HCT116 (cell line): ENCODE data around the gene SLC25A45. TPM values are rescaled to one million over a fixed set of nuclear protein-coding genes. Genes with fewer than 3 reads are reported as not detected.

ENCODE experiments used
- ATAC-seq: fragments of 200-7000 bp; cut with Tn5 transposase; 2 replicates; pipeline ENCODE4 v1.9.1; 2020; ENCODE audit warnings: mild to moderate bottlenecking, moderate library complexity
- BruUV-seq: library from RNA; stranded (reverse); fragments of 400-500 nt; replicated peaks from 2 replicates; lab custom pipeline; 2021; lab: Mats Ljungman, UMichigan
- CTCF ChIA-PET: fragments of 300-600 bp; sonication (Branson Sonifier 250); formaldehyde crosslinking; loops from one replicate; lab custom pipeline; 2021; ENCODE audit warnings: antibody characterized with exemption; lab: Charles Lee
- POLR2A ChIA-PET: fragments of 300-600, 350-600 bp; sonication (Branson Sonifier 250); formaldehyde crosslinking; loops from one replicate; lab custom pipeline; 2021; ENCODE audit warnings: antibody characterized with exemption; lab: Charles Lee
- RAD21 ChIA-PET, 2 experiments: fragments of 300-600 bp; sonication (Branson Sonifier 250); formaldehyde crosslinking; loops; one replicate each; lab custom pipeline; 2023; ENCODE audit warnings: low total read pairs in 2 of 2; ENCODE audit not compliant: uncharacterized antibody in 2 of 2, unreplicated experiment in 2 of 2, low non-redundant PET in 1 of 2; lab: Charles Lee
- DNase-seq: peaks from one replicate; pipeline ENCODE4 v3.0.0-alpha.2; 2010; ENCODE audit warnings: low read depth, low spot score
- H2AFZ ChIP-seq: fragments of 200-600 bp; shearing (Covaris generic), sonication (generic); 2 replicates; pipeline ENCODE4 v1.6.1; 2017; ENCODE audit warnings: low read depth, mixed run types, mixed read lengths, antibody characterized with exemption, low read length; ENCODE audit not compliant: poor library complexity, severe bottlenecking
- H3K27ac ChIP-seq: 2 replicates; pipeline ENCODE4 v1.5.1; 2012; ENCODE audit warnings: low read depth, low read length
- H3K27me3 ChIP-seq: fragments of 200-600 bp; sonication (generic); 2 replicates; pipeline ENCODE4 v1.6.1; 2016; ENCODE audit warnings: mixed run types, low read length, mixed read lengths; ENCODE audit not compliant: insufficient read depth
- H3K36me3 ChIP-seq, 2 experiments: fragments of 200-500 bp in 1 of 2; fragments of 200-600 bp in 1 of 2; sonication (Bioruptor generic) in 1 of 2; sonication (generic) in 1 of 2; 2 replicates each; pipeline versions ENCODE4 v1.5.1 to v1.6.1; 2014 to 2016; ENCODE audit warnings: low read length in 2 of 2, inconsistent platforms in 1 of 2, mixed read lengths in 1 of 2, mixed run types in 1 of 2; ENCODE audit not compliant: insufficient read depth in 2 of 2, control insufficient read depth in 1 of 2
- H3K4me1 ChIP-seq, 2 experiments: fragments of 200-600 bp in 1 of 2; sonication (generic) in 1 of 2; 2 replicates each; pipeline versions ENCODE4 v1.5.1 to v1.6.1; 2012 to 2017; ENCODE audit warnings: low read length in 2 of 2, inconsistent platforms in 1 of 2, mild to moderate bottlenecking in 1 of 2, mixed read lengths in 1 of 2, mixed run types in 1 of 2, moderate library complexity in 1 of 2; ENCODE audit not compliant: insufficient read depth in 2 of 2, control insufficient read depth in 1 of 2
- H3K4me2 ChIP-seq: fragments of 200-600 bp; sonication (generic); 2 replicates; pipeline ENCODE4 v1.6.1; 2017; ENCODE audit warnings: mixed run types, low read length, mixed read lengths
- H3K4me3 ChIP-seq, 2 experiments: fragments of 200-600 bp in 1 of 2; sonication (generic) in 1 of 2; replicated peaks in 1 of 2; 2 replicates each; pipeline ENCODE4 v1.5.1; 2011 to 2016; ENCODE audit warnings: low read length in 2 of 2, control low read depth in 1 of 2, low read depth in 1 of 2, mild to moderate bottlenecking in 1 of 2, mixed read lengths in 1 of 2, mixed run types in 1 of 2
- H3K79me2 ChIP-seq: fragments of 200-600 bp; sonication (generic); 2 replicates; pipeline ENCODE4 v1.6.1; 2017; ENCODE audit warnings: mild to moderate bottlenecking, mixed run types, low read length, moderate library complexity, mixed read lengths; ENCODE audit not compliant: insufficient read depth
- H3K9ac ChIP-seq: fragments of 200-600 bp; sonication (generic); 2 replicates; pipeline ENCODE4 v1.6.1; 2016; ENCODE audit warnings: low read length, mixed read lengths
- H3K9me2 ChIP-seq: fragments of 200-600 bp; sonication (generic), shearing (Covaris generic); 2 replicates; pipeline ENCODE4 v1.6.1; 2017; ENCODE audit warnings: mixed run types, mild to moderate bottlenecking, moderate library complexity; ENCODE audit not compliant: insufficient read depth
- H3K9me3 ChIP-seq, 2 experiments: fragments of 200-500 bp in 1 of 2; fragments of 200-600 bp in 1 of 2; sonication (Bioruptor generic) in 1 of 2; sonication (generic) in 1 of 2; 2 replicates each; pipeline ENCODE4 v1.6.1; 2014 to 2017; ENCODE audit warnings: low read length in 2 of 2, mixed read lengths in 2 of 2, inconsistent platforms in 1 of 2, low read depth in 1 of 2, mild to moderate bottlenecking in 1 of 2, mixed run types in 1 of 2, moderate library complexity in 1 of 2; ENCODE audit not compliant: control insufficient read depth in 1 of 2, insufficient read depth in 1 of 2
- H4K20me1 ChIP-seq: fragments of 200-600 bp; sonication (generic), shearing (Covaris generic); 2 replicates; pipeline ENCODE4 v1.6.1; 2017; ENCODE audit warnings: mixed run types, mild to moderate bottlenecking, moderate library complexity; ENCODE audit not compliant: insufficient read depth
- ATF3 ChIP-seq: IDR thresholded peaks from 2 replicates; pipeline ENCODE4 v1.6.1; 2012
- CBX3 ChIP-seq: IDR thresholded peaks from 2 replicates; pipeline ENCODE4 v1.6.1; 2012; ENCODE audit warnings: low read depth
- CTCF ChIP-seq, 3 experiments: fragments of 200-600 bp in 1 of 3; sonication (generic) in 1 of 3; IDR thresholded peaks in 2 of 3; conservative IDR thresholded peaks in 1 of 3; 2 replicates each; pipeline ENCODE4 v1.5.1; 2012 to 2017; ENCODE audit warnings: low read depth in 2 of 3, low read length in 2 of 3, antibody characterized with exemption in 1 of 3, borderline replicate concordance in 1 of 3, control low read depth in 1 of 3, mild to moderate bottlenecking in 1 of 3, mixed read lengths in 1 of 3, mixed run types in 1 of 3, moderate library complexity in 1 of 3; ENCODE audit not compliant: insufficient read depth in 1 of 3
- ELF1 ChIP-seq: IDR thresholded peaks from 2 replicates; pipeline ENCODE4 v1.6.1; 2012; ENCODE audit warnings: low read depth, borderline replicate concordance
- EZH2 ChIP-seq: fragments of 200-600 bp; sonication (generic); IDR thresholded peaks from 2 replicates; pipeline ENCODE4 v1.6.1; 2017; ENCODE audit warnings: antibody characterized with exemption, mixed run types
- POLR2A ChIP-seq: IDR thresholded peaks from 2 replicates; pipeline ENCODE4 v1.7.0; 2011; ENCODE audit warnings: borderline replicate concordance; ENCODE audit not compliant: insufficient read depth, insufficient read length; ENCODE audit errors: extremely low read depth
- RAD21 ChIP-seq: IDR thresholded peaks from 2 replicates; pipeline ENCODE4 v1.6.1; 2012; ENCODE audit warnings: low read depth, mild to moderate bottlenecking
- SRF ChIP-seq: IDR thresholded peaks from 2 replicates; pipeline ENCODE4 v1.6.1; 2012; ENCODE audit warnings: low read depth
- TCF7L2 ChIP-seq: IDR thresholded peaks from 2 replicates; pipeline ENCODE4 v1.7.0; 2011; ENCODE audit warnings: borderline replicate concordance, inconsistent platforms; ENCODE audit not compliant: insufficient read depth, insufficient read length; ENCODE audit errors: extremely low read depth
- ZBTB33 ChIP-seq: IDR thresholded peaks from 2 replicates; pipeline ENCODE4 v1.6.1; 2011; ENCODE audit warnings: mild to moderate bottlenecking, low read length, moderate library complexity; ENCODE audit not compliant: insufficient replicate concordance; ENCODE audit errors: extremely low read depth
- ZFX ChIP-seq: fragments of 450-650 bp; IDR thresholded peaks from 2 replicates; pipeline ENCODE4 v1.6.1; 2017
- ZNF274 ChIP-seq: fragments of 200-500 bp; sonication (Bioruptor generic); IDR thresholded peaks from 2 replicates; pipeline ENCODE4 v1.6.1; 2014; ENCODE audit warnings: mild to moderate bottlenecking, low read depth, low read length, inconsistent platforms
- intact Hi-C: fragments of 100-400 bp; cut with micrococcal nuclease; formaldehyde crosslinking; loops from 2 replicates; pipeline ENCODE4 v1.10.0; 2022
- total RNA-seq: library from RNA; stranded (reverse); gene quantifications from one replicate; pipeline ENCODE4 v1.2.1, GENCODE V29; 2021; ENCODE audit not compliant: unreplicated experiment

SLC25A45 gene
- total RNA-seq, 1 experiment from 2014 or later: 3.9 TPM

- no peak for DNase-seq
- no TSS peak for BruUV-seq
- intact Hi-C loops: loop anchor here (5.0 kb wide), 2 partner anchors 127 to 192 kb away; partner anchors contain the start of genes FAM89B and ZNRD2
Measured at GRCh38 chr11:65380460-65381119, 1.9 kb downstream of the SLC25A45 start.

More at GRCh38 chr11:65380460-65381119, 1.9 kb downstream of the SLC25A45 start:
- RAD21 ChIA-PET: no interaction called here
- Histone ChIP-seq H4K20me1 (no peaks in the 10 kb centered on the region), H3K9me3 (no peaks in the 10 kb centered on the region), H3K4me3 (peak overlapping the region in 1 of 2 experiments; percentile 55; a peak in 2 of 4 replicates), H3K9ac (peak overlapping the region; percentile 70; the same call in 1 of the 2 replicates), H3K79me2 (no peaks in the 10 kb centered on the region), H3K4me2 (peak overlapping the region; percentile 85), H3K36me3 (no peaks in the 10 kb centered on the region), H3K9me2 (no peaks in the 10 kb centered on the region), H3K27me3 (no peaks in the 10 kb centered on the region), H3K4me1 (peaks cover 50 to 59% of the 10 kb centered on the region in 2 experiments), H2AFZ (no peak overlapping the region), H3K27ac (peak overlapping the region; percentile 99)
- POLR2A ChIA-PET: interaction anchor here (1.3 to 2.5 kb wide), 5 partner anchors 10 to 127 kb away, joined by 3 to 20 read pairs (median 3); partner anchors contain the start of genes MALAT1 and NEAT1
- ATAC-seq: no peak
- no peak for TF ChIP-seq SRF
- no peak for TF ChIP-seq CBX3
- TF ChIP-seq ELF1: no peak
- no peak for TF ChIP-seq ZNF274
- TF ChIP-seq EZH2: no peak
- TF ChIP-seq POLR2A: no peak
- TF ChIP-seq ZFX: no peak
- TF ChIP-seq CTCF (IDR thresholded peaks at IDR 0.05 in 2 of 3, conservative IDR thresholded peaks at IDR 0.05 in 1 of 3; ENCODE audit: borderline replicate concordance in 1 of 3, insufficient read depth in 1 of 3, low read depth in 2 of 3, low read length in 2 of 3): no peak; a peak in 2 of 6 replicates
- no peak for TF ChIP-seq RAD21
- no peak for TF ChIP-seq ATF3
- no peak for TF ChIP-seq ZBTB33
- no peak for TF ChIP-seq TCF7L2
- CTCF ChIA-PET: no interaction called here
